GM06990 (cell line): ENCODE measurements around the gene FOXRED1.

Experiments used
- DNase-seq: peaks from one replicate; pipeline ENCODE4 v3.0.0-alpha.2; 2011; ENCODE audit not compliant: insufficient read length; ENCODE audit errors: extremely low read depth
- H3K27me3 ChIP-seq: replicated peaks from 2 replicates; pipeline ENCODE4 v1.6.0; 2011; ENCODE audit warnings: low read length; ENCODE audit not compliant: control insufficient read depth, insufficient read depth
- H3K36me3 ChIP-seq: 2 replicates; pipeline ENCODE4 v1.5.1; 2011; ENCODE audit warnings: low read length; ENCODE audit not compliant: control insufficient read depth, insufficient read depth
- H3K4me3 ChIP-seq: replicated peaks from 2 replicates; pipeline ENCODE4 v1.5.1; 2011; ENCODE audit warnings: low read depth, mild to moderate bottlenecking, control low read depth, low read length
- TF ChIP-seq, protein P1 (sequence below): IDR thresholded peaks from 2 replicates; pipeline ENCODE4 v1.5.1; 2011; ENCODE audit warnings: low read length, control low read depth, mild to moderate bottlenecking, inconsistent platforms; ENCODE audit not compliant: insufficient read depth, poor library complexity, severe bottlenecking

The FOXRED1 gene

GRCh38 chr11:126322996-126323395 lies 54.0 kb downstream of the FOXRED1 start:
- TF ChIP-seq, protein P1, sequence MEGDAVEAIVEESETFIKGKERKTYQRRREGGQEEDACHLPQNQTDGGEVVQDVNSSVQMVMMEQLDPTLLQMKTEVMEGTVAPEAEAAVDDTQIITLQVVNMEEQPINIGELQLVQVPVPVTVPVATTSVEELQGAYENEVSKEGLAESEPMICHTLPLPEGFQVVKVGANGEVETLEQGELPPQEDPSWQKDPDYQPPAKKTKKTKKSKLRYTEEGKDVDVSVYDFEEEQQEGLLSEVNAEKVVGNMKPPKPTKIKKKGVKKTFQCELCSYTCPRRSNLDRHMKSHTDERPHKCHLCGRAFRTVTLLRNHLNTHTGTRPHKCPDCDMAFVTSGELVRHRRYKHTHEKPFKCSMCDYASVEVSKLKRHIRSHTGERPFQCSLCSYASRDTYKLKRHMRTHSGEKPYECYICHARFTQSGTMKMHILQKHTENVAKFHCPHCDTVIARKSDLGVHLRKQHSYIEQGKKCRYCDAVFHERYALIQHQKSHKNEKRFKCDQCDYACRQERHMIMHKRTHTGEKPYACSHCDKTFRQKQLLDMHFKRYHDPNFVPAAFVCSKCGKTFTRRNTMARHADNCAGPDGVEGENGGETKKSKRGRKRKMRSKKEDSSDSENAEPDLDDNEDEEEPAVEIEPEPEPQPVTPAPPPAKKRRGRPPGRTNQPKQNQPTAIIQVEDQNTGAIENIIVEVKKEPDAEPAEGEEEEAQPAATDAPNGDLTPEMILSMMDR = no peak
- peaks cover 10% of the 10 kb centered on the region for H3K36me3 ChIP-seq
- no peaks in the 10 kb centered on the region for H3K27me3 ChIP-seq
- DNase-seq = no peak
- no peak overlapping the region for H3K4me3 ChIP-seq

DNA sequence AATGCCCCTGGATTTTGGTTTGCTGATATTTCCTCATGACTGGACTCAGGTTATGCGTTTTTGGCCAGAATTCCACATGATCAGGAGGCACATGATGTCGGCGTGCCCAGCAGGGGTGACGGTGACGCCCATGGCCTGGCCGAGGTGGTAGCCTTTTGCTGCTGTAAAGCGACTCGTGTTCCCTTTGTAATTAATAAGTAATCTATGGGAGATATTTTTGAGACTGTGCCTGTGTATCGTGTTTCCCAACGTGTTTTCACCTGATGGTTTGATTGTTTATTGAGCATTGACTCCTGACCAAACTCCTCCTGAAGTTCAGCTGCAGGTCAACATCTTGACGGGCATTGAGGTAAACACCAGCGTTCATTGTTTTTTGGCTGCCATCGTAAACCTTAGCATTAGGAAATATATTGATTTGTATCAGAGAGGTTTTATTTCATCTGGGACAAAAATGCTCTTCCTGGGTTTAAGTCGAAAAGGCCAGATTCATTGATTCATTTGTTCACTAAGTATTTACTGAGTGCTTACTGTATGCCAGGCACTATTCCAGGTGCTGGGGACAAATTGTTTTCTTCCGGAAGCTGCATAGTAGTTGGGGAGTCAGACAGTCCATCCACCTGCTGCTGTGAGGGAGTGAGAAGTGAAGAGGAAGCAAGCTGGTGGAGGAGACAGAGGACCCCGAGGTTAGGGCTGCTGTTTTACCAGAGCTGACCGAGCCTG lies 58.5 kb downstream of the FOXRED1 start:
- no peak for DNase-seq
- Histone ChIP-seq H3K36me3 (peaks cover 20% of the 10 kb centered on the region), H3K27me3 (no peaks in the 10 kb centered on the region), H3K4me3 (no peak overlapping the region)
- TF ChIP-seq, protein P1 = no peak
